ENCODE measurements around the gene ABCG1.

The ABCG1 gene

GRCh38 chr21:42310411-42311001 lies 91.6 kb downstream of the ABCG1 start:
- DNase-seq, result no peak

- no peak for DNase-seq
Measured at GRCh38 chr21:42311160-42311559, 92.2 kb downstream of the ABCG1 start.

- DNase-seq, result no peak
Measured at GRCh38 chr21:42311816-42312625, 93.1 kb downstream of the ABCG1 start.

- DNase-seq, result no peak
Measured at GRCh38 chr21:42312626-42313104, 93.7 kb downstream of the ABCG1 start.

- DNase-seq, result no peak
Measured at GRCh38 chr21:42313501-42313969, 94.6 kb downstream of the ABCG1 start.

GRCh38 chr21:42314616-42315295 lies 95.8 kb downstream of the ABCG1 start:
- DNase-seq, result no peak

GRCh38 chr21:42315296-42315891 lies 96.5 kb downstream of the ABCG1 start, which contains the start of gene TFF3:
TSS of gene TFF3 (minus strand) at chr21:42315409. CDS start at chr21:42315374, 35 bp downstream.
- no peak for DNase-seq

GRCh38 chr21:42316891-42317290 lies 98.0 kb downstream of the ABCG1 start:
- DNase-seq, result no peak

- no peak for DNase-seq
Measured at GRCh38 chr21:42317341-42317741, 98.4 kb downstream of the ABCG1 start.

GRCh38 chr21:42317826-42318746 lies 99.1 kb downstream of the ABCG1 start:
- DNase-seq, result no peak

GRCh38 chr21:42319376-42319775 lies 100.4 kb downstream of the ABCG1 start:
- no peak for DNase-seq

GRCh38 chr21:42319851-42320572 lies 101.1 kb downstream of the ABCG1 start:
- DNase-seq, result no peak

- DNase-seq, result no peak
Measured at GRCh38 chr21:42320791-42321190, 101.9 kb downstream of the ABCG1 start.

- DNase-seq, result no peak
Measured at GRCh38 chr21:42321231-42321630, 102.3 kb downstream of the ABCG1 start.

- no peak for DNase-seq
Measured at GRCh38 chr21:42321845-42322244, 102.9 kb downstream of the ABCG1 start.

GRCh38 chr21:42324896-42325295 lies 106.0 kb downstream of the ABCG1 start:
- no peak for DNase-seq

- DNase-seq, result no peak
Measured at GRCh38 chr21:42330380-42331371, 111.7 kb downstream of the ABCG1 start.

- no peak for DNase-seq
Measured at GRCh38 chr21:42331660-42332059, 112.7 kb downstream of the ABCG1 start.

- DNase-seq, result no peak
Measured at GRCh38 chr21:42332557-42333317, 113.8 kb downstream of the ABCG1 start.
